HTR-8/SVneo (cell line): ENCODE measurements around the gene CECR2.
A peak's percentile ranks its signal among the peaks of the same experiment; 100 is the strongest.
"Not testable (repeated sequence)": the region's sequence is repeated elsewhere in the genome, so short reads cannot be mapped to it uniquely, and the experiment has no call there.

ENCODE experiments used
- DNase-seq: peaks from one replicate; pipeline ENCODE4 v3.0.0; 2011; ENCODE audit warnings: low spot score, mixed read lengths; ENCODE audit not compliant: insufficient read length
- FAIRE-seq: peaks from 2 replicates; lab custom pipeline; 2011; peaks lifted over from hg19 to GRCh38; lab: Jason Lieb, UNC

Gene CECR2

DNA sequence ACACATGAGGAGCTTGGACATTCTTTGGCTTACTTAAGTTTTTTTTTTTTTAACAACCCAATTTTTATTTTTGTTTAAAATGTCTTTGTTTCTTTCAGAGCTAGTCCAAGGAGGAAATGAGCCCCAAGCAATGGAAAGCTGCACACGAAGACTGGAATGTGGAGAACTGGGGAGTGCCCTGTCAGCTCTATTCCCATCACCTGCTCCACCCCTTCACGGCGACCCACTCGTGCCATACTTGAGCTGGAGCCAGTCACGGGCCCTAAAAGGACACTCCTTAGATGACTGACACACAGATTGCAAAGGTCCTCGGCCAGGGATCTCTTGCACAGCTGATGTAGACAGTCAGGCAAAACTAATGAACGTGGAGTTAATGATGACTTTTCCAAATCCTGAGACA is 183.5 kb downstream of the CECR2 start:
- FAIRE-seq (no peak), DNase-seq (no peak)

DNA sequence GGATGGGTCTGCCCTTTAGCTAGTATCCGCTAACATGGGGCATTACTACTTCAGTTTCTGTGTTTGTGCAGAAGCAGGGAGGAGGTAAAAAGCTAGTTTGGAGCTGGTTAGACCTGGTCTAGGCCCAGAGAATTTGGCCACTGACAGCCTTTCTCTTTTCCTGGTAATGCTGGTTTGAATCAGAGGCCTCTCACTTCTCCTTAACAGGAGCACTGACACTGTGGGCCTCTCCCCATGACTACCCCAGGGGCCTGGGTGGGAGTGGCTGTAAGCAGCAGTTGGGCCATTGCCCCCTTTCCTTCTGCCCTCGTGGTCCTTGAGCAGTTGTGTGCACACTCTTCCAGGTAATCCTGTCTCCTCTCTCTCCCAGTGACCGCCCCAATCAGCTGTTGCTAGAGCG is 185.6 kb downstream of the CECR2 start:
- FAIRE-seq, result no peak
- DNase-seq, result no peak

DNA sequence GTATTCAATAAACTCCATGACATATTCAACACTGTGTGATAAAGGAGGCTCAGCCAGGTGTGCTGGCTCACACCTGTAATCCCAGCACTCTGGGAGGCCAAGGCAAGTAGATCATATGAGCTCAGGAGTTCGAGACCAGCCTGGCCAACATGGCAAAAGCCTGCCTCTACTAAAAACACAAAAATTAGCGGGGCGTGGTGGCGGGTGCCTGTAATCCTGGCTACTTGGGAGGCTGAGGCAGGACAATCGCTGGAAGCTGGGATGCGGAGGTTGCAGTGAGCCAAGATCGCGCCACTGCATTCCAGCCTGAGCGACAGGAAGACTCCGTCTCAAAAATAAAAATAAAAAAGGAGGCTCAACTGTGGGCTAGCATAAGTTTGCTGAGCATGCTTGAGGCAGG is 189.9 kb downstream of the CECR2 start:
- no peak for DNase-seq
- FAIRE-seq, result no peak

DNA sequence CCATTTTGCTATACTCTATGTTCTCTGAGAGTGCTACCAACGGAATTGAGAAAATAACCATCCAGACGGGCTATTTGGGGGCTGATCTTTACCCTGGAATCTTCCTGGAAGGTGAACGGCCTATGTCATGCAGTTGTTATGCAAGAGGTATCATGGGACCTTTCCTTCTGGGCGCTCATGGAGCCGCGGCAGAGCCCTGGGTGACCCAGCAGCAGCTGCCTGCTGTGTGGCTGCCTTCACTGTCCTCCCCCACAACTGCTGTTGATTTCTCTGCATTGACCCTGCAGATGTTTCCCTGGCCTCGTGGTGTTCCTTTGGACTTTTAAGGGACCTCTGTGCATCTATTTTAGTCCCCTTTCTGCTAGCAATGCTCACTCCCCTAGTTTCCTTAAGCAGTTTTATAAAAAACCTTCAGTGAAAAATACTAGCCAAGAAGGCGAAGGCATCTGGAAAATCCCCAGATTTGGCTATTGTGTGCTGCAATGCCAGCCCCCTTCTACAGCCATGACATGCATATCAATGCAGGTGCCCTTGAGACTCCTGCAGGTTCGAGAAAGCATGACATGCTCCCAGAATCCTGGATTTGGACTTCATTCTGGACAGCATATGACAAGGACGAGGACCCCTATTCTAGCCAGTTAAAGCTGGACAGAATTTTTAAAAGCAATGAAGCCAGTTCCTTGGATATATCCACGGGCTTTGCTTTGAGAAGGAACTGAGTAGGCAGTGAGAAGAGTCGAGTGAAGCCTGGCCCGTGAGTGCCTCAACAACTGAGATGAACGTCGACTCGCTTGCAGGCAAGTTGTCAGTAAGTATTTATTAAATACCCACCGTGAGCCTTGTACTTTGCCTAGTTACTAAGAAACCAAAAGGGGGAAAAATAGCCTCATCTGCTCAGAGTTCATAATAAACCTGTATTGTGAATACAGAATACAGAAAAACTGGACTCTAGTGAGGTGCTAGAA is 193.9 kb downstream of the CECR2 start, which contains the start of gene SLC25A18:
Gene SLC25A18 (plus strand): TSS at position 593 of the 965 bp plus-strand sequence. CDS start 16,447 bp downstream, outside the sequence.
- DNase-seq (no peak), FAIRE-seq (no peak)

DNA sequence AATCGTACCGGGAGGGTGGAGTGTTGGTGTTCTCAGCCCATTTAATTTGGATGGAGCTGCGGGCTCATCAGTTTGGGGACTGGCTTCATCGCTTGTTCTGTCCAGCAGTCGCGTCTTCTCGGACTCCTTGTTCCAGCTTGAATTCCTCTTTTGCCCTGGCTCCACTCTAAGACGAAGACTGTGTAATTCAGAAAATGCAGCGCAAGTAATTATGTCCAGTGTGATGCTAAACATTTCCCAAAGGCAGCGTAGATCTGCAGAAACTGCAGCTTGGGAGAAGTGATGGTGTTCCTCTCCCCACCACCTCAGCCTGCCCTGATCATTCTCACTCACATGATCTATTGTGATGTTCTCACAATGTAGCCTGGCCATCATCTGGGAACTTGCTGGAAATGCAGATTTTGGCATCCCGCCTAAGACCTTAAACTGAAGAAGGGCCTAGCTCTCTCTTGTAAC is 194.7 kb downstream of the CECR2 start:
- FAIRE-seq, result no peak
- DNase-seq, result no peak

DNA sequence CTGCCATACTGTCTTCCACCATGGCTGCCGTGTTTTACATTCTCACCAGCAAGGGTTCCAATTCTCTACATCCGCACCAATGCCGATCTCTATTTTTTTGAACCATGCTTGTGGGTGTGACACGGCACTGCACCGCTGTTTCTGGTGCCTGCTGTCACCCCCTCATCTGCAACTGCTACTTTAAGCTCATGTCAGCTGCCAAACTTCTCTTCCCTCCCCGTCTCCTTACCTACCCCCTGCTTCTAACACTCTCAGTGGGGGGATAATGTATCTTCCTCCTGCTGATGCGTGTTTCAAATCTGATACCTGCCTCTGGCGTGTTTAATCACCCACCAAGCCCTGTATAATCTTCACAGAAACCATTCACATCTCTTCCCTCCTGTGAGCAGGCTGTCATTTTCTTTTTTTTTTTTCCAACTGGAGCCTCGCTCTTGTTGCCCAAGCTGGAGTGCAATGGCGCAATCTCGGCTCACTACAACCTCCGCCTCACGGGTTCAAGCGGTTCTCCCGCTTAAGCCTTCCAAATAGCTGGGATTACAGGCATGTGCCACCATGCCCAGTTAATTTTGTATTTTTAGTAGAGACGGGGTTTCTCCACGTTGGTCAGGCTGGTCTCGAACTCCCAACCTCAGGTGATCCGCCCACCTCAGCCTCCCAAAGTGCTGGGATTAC is 196.9 kb downstream of the CECR2 start:
- not testable (repeated sequence) for DNase-seq, FAIRE-seq

DNA sequence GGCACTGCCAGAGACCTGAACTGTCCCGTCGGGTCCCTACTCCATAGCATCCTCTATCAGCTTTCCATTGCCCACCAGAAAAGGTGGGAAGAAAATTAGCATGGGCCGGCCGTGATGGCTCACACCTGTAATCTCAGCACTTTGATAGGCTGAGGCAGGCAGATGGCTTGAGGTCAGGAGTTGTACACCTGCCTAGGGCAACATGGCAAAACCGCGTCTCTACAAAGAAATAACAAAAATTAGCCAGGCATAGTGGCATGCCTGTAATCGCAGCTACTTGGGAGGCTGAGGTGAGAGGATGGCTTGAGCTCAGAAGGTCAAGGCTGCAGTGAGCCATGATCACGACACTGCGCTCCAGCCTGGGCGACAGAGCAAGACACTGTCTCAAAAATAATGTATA is 197.5 kb downstream of the CECR2 start:
- DNase-seq, result no peak
- no peak for FAIRE-seq

DNA sequence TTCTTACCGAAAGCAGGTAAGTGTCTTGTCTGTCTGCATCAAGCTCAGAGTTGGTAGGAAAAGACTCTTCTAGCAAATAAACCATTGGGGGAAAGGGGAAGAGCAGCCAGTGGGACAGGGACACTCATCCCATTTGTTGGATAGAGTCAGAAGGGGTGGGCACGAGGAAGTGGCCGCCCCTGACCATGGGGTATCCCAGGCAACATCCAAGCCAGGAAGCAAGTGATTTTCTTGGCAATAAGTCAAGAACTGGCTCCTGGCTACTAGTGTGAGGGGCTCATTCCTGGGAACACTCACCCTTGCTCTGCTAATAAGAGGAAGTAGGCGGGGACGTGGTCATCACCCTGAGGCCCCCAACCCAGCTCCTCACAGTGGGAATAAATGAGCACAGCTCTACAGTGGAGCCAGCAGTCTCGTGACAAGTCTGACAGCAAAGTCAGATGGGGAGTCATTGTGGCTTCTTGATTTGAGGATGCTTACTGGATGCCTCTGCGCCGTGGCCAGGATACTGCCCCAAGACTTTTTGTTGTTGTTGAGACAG is 200.8 kb downstream of the CECR2 start:
- no peak for FAIRE-seq
- no peak for DNase-seq

DNA sequence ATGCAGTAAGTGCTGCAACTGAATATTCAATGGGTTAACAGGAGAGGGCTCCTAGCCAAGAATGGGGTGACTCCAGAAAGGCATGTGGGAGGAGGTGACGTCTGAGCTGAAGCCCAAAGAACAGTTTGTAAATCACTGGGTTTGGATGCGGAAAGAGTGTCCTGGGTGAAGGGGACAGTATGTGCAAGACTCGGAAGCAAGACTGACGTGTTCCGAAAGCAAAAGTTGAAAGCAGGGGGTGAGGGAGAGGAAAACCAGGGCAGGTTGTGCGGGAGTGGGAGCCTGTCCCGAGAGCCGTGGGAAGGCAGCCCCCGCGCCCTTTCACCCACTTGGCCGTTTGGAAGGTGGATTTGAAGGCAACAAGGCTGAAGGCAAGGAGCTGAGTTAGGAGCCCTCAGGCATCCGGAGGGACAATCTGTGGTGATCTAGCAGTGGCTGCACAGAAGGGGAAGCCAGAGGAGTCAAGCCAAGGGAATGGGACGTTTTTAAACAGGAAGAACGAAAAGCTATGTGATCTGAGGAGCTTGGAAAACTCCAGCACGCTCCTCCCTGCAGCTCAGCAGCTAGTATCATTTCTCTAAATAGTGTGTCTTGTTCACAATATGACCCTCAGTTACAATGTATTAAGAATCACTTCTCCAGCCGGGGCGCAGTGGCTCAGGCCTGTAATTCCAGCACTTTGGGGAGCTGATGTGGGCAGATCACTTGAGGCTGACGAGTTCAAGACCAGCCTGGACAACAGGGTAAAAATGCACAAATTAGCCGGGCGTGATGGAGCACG is 201.8 kb downstream of the CECR2 start:
- no peak for DNase-seq
- peak; percentile 9 for FAIRE-seq

DNA sequence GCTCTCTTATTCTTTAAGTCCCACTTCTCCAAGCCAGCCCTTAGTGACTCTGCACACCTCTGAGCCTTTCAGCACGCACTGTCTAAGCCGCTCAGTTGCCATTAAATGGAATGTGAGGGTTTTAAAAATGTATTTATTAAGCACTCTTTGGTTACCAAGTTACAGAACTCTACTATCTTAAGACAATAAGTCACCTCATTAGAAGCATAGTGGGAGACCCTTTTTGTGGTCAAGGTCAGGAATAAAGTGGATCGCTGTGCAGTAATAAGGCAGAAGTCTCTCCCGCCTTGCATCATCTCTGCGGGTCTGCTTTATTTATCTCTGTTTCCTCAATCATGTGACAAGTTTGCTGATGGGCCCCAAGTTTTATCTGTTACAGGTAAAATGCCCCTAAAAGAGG is 205.9 kb downstream of the CECR2 start:
- no peak for FAIRE-seq

DNA sequence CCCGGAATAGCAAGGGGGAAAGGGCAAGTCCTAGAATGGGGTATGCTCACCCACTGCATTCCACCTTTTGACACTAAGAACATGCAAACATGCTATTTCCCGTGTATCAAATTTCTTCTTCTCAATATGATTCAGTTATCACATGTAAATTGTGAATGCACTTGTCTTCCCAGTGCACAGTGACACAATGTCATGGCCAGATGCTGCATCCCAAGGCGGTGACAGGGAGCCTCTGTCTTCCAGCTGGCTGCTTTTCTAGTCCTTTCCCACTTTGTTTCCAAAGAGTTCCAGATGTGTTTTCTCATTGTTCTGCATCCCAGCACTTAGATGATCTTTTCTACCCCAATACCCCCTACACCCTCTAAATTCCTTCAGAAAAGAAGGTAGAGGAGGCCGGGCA is 206.4 kb downstream of the CECR2 start:
- FAIRE-seq (peak; percentile 38), DNase-seq (no peak)

More for the DNA sequence above, 205.9 kb downstream of the CECR2 start:
- DNase-seq, result no peak

DNA sequence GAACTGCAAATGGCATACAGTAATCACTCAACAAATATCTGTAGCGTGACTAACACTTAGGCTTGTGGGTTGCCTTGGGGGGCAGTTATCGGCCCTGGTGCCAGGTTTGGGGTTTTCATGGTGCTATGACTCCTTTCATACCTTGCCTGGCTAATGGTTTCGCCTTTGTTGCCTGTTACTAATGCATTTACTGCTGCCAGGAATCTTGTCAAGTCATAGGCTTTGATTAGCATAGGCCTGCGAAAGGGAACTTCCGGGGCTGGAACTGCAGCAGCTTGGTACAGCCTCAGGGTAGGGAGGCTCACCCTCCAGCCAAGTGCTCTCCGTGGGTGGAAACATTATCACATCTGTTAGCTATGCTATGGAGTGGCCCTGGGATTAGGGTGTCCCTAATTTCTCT is 207.2 kb downstream of the CECR2 start:
- peak; percentile 54 for DNase-seq
- FAIRE-seq, result peak; percentile 74

DNA sequence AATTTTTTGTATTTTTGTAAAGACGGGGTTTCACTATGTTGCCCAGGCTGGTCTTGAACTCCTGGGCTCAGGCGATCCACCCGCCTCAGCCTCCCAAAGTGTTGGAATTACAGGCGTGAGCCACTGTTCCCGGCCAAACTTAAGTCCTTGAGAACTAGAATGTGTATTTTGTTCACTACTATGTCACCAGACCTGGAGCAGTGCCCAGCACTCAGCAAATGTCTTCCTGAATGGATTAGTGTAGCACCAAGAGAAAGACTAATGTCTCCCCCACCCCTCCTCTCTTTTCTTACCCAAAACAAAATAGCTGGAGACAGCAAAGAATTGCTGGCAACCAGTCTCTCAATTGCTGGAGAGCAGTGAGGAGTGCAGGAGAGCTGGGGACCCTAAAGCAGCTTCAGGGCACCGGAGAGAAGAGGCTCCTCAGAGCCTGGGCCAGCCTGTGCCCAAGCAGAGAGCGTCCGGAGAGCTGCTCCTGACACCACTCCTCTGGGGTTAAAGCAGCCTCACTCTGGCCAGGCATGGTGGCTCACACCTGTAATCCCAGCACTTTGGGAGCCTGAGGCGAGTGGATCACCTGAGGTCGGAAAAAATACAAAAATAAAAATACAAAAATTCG is 209.0 kb downstream of the CECR2 start:
- DNase-seq, result no peak
- no peak for FAIRE-seq

DNA sequence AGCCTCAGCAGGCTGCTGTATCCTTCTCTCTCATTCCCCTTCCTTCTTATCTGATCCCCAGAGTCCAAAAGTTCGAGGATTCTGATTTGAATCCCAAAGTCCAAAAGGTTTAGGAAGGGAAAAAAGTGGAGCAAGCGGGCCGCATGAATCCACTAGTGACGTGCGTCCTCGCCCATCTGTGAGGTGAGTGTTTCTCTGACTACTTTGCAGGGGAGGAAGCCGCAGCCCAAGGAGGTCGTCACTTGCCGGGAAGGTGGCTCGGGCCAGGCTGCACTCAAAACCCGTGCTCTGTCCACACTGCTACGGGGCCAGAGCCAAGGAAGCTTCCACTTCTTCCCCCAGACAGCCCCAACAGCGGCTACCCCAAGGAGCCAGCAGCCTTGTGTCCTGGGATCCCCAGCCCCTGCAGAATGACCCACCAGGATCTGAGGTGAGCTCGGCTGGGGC is 210.3 kb downstream of the CECR2 start:
- FAIRE-seq (no peak), DNase-seq (no peak)

DNA sequence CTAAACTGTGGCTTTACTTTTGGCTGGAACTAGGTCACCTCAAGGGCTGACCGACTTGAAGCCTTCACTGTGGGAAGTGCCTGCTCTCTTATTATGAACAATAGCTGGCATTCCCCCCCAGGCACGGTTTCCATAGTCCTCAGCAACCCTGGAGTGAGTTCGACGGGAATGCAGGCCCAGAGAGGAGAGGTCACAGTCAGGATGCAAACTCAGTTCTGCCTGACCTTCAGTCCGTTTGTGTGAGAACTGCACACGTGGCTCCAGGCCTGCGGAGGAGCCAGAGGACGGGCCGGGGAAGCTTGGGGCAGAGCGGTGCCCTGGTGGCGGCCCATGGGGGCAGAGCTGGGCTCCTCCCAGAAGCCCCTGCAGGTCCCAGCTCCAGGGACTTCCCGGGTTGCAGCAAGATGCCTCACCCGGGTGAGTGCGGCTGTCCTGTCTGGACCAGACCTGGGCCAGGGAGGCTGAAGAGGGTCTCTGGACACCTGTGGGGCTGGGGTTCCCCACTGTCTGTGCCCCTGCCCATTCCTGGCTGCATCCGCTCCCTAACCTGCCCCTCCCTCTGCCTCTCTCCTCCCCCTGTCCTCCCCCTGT is 211.3 kb downstream of the CECR2 start:
- FAIRE-seq, result no peak
- DNase-seq, result no peak

DNA sequence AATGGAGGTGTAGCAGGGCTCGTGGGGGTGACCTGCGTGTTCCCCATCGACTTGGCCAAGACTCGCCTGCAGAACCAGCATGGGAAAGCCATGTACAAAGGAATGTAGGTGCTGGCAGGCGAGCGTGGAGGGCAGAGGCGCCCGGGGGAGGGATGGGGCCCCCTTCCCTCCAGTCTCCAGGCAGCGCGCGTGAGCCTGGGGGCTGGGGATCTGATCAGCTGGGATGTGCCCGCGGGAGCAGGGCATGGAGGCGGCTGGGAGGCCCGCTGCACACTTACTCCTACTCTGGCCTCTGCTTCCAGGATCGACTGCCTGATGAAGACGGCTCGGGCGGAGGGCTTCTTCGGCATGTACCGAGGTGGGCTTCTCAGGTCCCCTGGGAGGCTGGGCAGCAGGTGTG is 211.8 kb downstream of the CECR2 start:
- DNase-seq (no peak), FAIRE-seq (no peak)

DNA sequence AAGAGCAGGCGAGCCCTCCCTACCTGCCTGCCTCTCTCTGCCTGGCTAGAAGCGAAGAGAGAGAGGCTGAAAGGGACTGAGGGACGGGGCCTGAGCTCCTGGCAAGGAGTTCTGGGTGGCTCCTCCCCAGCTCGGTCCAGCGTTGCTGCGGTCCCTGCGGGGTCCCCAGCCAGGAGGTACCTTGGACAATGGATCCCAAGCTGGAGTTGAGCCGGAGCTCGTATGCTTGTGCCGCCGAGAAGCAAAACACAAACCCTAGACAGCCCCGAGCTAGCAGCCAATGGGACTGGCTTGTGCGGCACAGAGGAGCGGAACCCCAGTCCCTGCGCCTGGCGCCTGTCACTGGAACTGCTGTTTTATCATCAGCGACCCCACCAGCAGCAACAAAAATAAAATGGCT is 212.4 kb downstream of the CECR2 start:
- DNase-seq (no peak), FAIRE-seq (no peak)

DNA sequence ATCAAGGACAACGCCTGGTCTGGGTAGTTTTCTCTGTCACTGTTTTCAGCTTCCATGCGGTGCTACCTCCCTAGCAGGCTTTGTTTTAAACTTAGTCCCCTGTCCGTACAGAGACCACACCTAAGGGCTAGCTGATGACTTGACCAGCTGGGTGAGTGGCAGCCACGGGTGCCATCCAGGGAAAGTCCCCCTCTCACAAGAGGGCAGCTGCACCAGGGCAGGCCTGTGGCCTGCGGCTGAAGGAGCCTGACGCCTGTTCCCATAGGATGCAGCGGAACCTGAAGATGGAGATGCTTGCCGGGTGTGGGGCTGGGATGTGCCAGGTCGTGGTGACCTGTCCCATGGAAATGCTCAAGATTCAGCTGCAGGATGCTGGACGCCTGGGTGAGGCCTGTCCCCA is 213.9 kb downstream of the CECR2 start:
- no peak for FAIRE-seq
- DNase-seq, result no peak

DNA sequence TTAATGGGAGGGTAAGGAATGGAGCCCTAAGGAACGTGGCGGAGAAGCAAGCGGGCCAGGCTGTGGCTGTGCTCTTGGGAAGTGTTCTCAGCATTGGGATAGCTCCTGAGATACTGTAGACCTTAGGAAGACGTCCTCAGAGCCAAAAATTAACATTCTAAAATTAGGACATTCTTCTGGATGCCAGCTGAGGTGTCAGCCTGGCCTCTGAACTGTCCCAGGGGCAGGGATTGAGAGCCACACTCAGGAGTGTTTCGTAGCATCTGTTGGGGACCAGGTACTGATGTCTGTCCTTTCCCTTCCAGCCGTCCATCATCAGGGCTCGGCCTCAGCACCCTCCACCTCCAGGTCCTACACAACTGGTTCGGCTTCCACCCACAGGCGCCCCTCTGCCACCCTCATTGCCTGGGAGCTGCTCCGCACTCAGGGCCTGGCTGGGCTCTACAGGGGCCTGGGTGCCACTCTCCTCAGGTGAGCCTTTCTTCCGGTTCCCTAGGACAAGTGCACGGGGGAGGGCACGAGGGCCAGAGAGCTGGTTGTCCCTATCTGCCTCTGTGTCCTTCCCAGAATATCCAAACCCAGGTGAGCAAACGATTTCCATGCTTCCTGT is 217.7 kb downstream of the CECR2 start:
- FAIRE-seq, result no peak

More for the DNA sequence above, 217.7 kb downstream of the CECR2 start:
- DNase-seq, result no peak
